Thoracic aorta (tissue), 2 donors: ENCODE results near the gene PNMA8B. TPM values are rescaled to one million over a fixed set of nuclear protein-coding genes. Genes with fewer than 3 reads are reported as not detected.

Source experiments
- ATAC-seq: fragments of 150-250 bp; one replicate; pipeline ENCODE4 v1.8.0; 2017; ENCODE audit warnings: low read depth; ENCODE audit not compliant: insufficient number of reproducible peaks, low FRiP score
- DNase-seq: peaks from one replicate; pipeline ENCODE4 v3.0.0-alpha.2; 2020; ENCODE audit warnings: low spot score
- H3K27ac ChIP-seq, 2 donors: fragments of 200-600 bp; sonication (generic); 1 replicate in 1 of 2; 2 replicates in 1 of 2; pipeline ENCODE4 v1.5.1; 2016; ENCODE audit warnings: mild to moderate bottlenecking in 2 of 2, moderate library complexity in 2 of 2
- H3K27me3 ChIP-seq: fragments of 200-600 bp; sonication (generic); replicated peaks from 2 replicates; pipeline ENCODE4 v1.6.0; 2016; ENCODE audit warnings: mild to moderate bottlenecking; ENCODE audit not compliant: insufficient read depth
- H3K36me3 ChIP-seq: fragments of 200-600 bp; sonication (generic); one replicate; pipeline ENCODE4 v1.5.1; 2016
- H3K4me1 ChIP-seq, 2 donors: fragments of 200-600 bp; sonication (generic); 1 replicate in 1 of 2; 2 replicates in 1 of 2; pipeline versions ENCODE4 v1.5.1 to v1.6.0; 2016; ENCODE audit warnings: low read depth in 2 of 2, mild to moderate bottlenecking in 1 of 2; ENCODE audit not compliant: control insufficient read depth in 1 of 2
- H3K4me3 ChIP-seq: fragments of 200-600 bp; sonication (generic); 2 replicates; pipeline ENCODE4 v1.5.1; 2016; ENCODE audit warnings: mild to moderate bottlenecking
- H3K9me3 ChIP-seq: fragments of 200-600 bp; sonication (generic); 2 replicates; pipeline ENCODE4 v1.5.1; 2016
- CTCF ChIP-seq: fragments of 200-600 bp; sonication (generic); IDR thresholded peaks from one replicate; pipeline ENCODE4 v1.5.1; 2019; ENCODE audit warnings: antibody characterized with exemption
- total RNA-seq, 2 donors: library from RNA; depleted of rRNA; stranded (reverse); fragments of >200 nt; gene quantifications; one replicate each; pipeline versions ENCODE4 v1.1.0 to v1.2.3, GENCODE V29; 2016

The PNMA8B gene
- total RNA-seq, 2 donors from 2014 or later, result 4.4 to 4.9 TPM

DNA sequence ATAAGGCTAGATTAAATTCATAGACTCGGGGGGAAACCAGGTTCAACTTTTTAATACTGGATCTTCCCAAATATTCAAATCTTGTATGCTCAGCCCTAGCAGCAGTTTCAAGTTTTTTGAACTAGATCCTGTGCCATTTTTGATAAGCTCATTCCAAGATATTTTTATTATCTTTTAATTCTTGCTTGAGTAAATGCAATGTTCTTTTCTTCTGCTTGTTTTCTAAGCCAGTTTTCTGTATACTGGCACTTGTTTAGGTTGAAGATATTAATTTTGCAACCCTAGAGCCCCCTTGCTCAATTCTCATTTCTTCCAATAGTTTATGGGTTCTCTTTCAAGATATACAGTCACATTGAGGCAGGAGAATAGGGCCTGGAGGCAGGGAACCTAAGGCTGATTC, 53.8 kb downstream of the PNMA8B start:
- no peak for ATAC-seq

More for the DNA sequence above, 53.8 kb downstream of the PNMA8B start:
- Histone ChIP-seq H3K4me3 (no peak overlapping the region), H3K9me3 (no peaks in the 10 kb centered on the region), H3K27ac (peak overlapping the region; percentile 5 to 62), H3K4me1 (peaks cover 12 to 36% of the 10 kb centered on the region in 2 donors), H3K36me3 (no peaks in the 10 kb centered on the region), H3K27me3 (no peaks in the 10 kb centered on the region)
- no peak for TF ChIP-seq CTCF
- no peak for DNase-seq

Other genes starting within 250 kb of the PNMA8B start
- gene HIF3A, start 198.8 kb downstream of the PNMA8B start, total RNA-seq, result 100 to 1,000 TPM in 1 of 2 donors, 10 to 100 TPM in 1; 85.6 to 189 TPM
- gene PPP5C, start 148.8 kb downstream of the PNMA8B start, total RNA-seq, result 100 to 1,000 TPM in 1 of 2 donors, 10 to 100 TPM in 1; 60.6 to 107 TPM
- gene CCDC8, start 82.3 kb downstream of the PNMA8B start, total RNA-seq, result 10 to 100 TPM; 22.6 to 23.0 TPM
- gene PNMA8C, start 66.9 kb downstream of the PNMA8B start, total RNA-seq, result 1 to 10 TPM; 1.2 to 5.2 TPM
- gene PNMA8A, start 24.3 kb downstream of the PNMA8B start, total RNA-seq, result 10 to 100 TPM in 1 of 2 donors, 1 to 10 TPM in 1; 5.1 to 14.6 TPM
- gene CALM3, start 105.5 kb upstream of the PNMA8B start, total RNA-seq, result 100 to 1,000 TPM; 181 to 202 TPM
- 100 to 1,000 TPM; 106 to 207 TPM for gene PTGIR, start 129.2 kb upstream of the PNMA8B start, total RNA-seq
- gene GNG8, start 140.3 kb upstream of the PNMA8B start, total RNA-seq, result not detected
- gene DACT3, start 165.3 kb upstream of the PNMA8B start, total RNA-seq, result 100 to 1,000 TPM; 118 to 138 TPM
- 10 to 100 TPM; 21.4 to 53.6 TPM for gene PRKD2, start 221.2 kb upstream of the PNMA8B start, total RNA-seq